KMS-11 (cell line): ENCODE measurements around the gene DCT.

Experiments
- H2AFZ ChIP-seq: fragments of 200-600 bp; sonication (generic); 2 replicates; pipeline ENCODE4 v1.6.1; 2016; ENCODE audit warnings: antibody characterized with exemption, mixed run types, low read depth
- H3K27ac ChIP-seq: fragments of 200-600 bp; sonication (generic); 2 replicates; pipeline ENCODE4 v1.6.1; 2016; ENCODE audit warnings: mild to moderate bottlenecking, mixed run types
- H3K27me3 ChIP-seq: fragments of 200-600 bp; sonication (generic); 2 replicates; pipeline ENCODE4 v1.6.1; 2017; ENCODE audit warnings: mild to moderate bottlenecking, low read depth, mixed run types, moderate library complexity; ENCODE audit not compliant: insufficient read depth
- H3K36me3 ChIP-seq: fragments of 200-600 bp; sonication (generic); 2 replicates; pipeline ENCODE4 v1.6.1; 2017; ENCODE audit warnings: mild to moderate bottlenecking, mixed run types; ENCODE audit not compliant: insufficient read depth
- H3K4me1 ChIP-seq: fragments of 200-600 bp; sonication (generic); 2 replicates; pipeline ENCODE4 v1.6.1; 2016; ENCODE audit warnings: mild to moderate bottlenecking, low read depth, mixed run types; ENCODE audit not compliant: poor library complexity, severe bottlenecking
- H3K4me2 ChIP-seq: fragments of 200-600 bp; sonication (generic); 2 replicates; pipeline ENCODE4 v1.7.0; 2016; ENCODE audit warnings: mild to moderate bottlenecking, mixed run types
- H3K4me3 ChIP-seq: fragments of 200-600 bp; sonication (generic); IDR thresholded peaks from 2 replicates; pipeline ENCODE4 v1.6.1; 2017; ENCODE audit warnings: low read depth, low read length, mixed read lengths; ENCODE audit not compliant: insufficient read depth
- H3K79me2 ChIP-seq: fragments of 200-600 bp; sonication (generic); 2 replicates; pipeline ENCODE4 v1.6.1; 2016; ENCODE audit warnings: low read depth, mixed run types; ENCODE audit not compliant: insufficient read depth
- H3K9ac ChIP-seq: fragments of 200-600 bp; sonication (generic); 2 replicates; pipeline ENCODE4 v1.6.1; 2016; ENCODE audit warnings: mild to moderate bottlenecking, mixed run types
- H4K20me1 ChIP-seq: fragments of 200-600 bp; sonication (generic); 2 replicates; pipeline ENCODE4 v1.6.1; 2016; ENCODE audit warnings: mild to moderate bottlenecking, mixed run types; ENCODE audit not compliant: insufficient read depth
- TF ChIP-seq, protein P1 (sequence below): fragments of 200-600 bp; sonication (generic); conservative IDR thresholded peaks from 2 replicates; pipeline ENCODE4 v1.6.1; 2017; ENCODE audit warnings: low read depth, mild to moderate bottlenecking, antibody characterized with exemption, low read length, moderate library complexity, mixed read lengths

DCT gene

DNA sequence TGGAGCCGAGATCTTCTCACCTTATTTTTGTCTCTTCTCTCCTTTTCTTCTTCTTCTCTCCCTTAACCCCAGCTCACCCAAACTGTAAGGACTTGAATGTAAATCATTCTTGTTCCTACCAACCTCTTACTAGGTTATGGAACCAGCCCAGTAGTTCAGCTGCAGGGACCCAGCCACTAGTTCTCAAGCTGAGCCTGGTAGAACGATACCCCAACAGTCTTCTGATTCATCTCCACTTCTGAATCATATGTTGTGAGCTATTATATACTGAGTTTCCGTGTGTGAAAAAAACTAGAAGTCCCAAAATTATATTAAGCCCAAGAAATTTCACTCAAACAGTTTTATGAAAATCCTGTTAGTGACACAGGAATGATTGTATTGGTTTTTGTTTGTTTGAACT, 67.7 kb downstream of the DCT start:
- peaks cover 21% of the 10 kb centered on the region for H3K4me1 ChIP-seq
- H3K9ac ChIP-seq, result no peak overlapping the region
- no peaks in the 10 kb centered on the region for H4K20me1 ChIP-seq
- no peak overlapping the region for H3K27ac ChIP-seq
- H3K79me2 ChIP-seq, result no peaks in the 10 kb centered on the region
- no peaks in the 10 kb centered on the region for H3K27me3 ChIP-seq
- H3K36me3 ChIP-seq, result no peaks in the 10 kb centered on the region
- no peak overlapping the region for H2AFZ ChIP-seq
- no peak overlapping the region for H3K4me2 ChIP-seq
- TF ChIP-seq, protein P1, sequence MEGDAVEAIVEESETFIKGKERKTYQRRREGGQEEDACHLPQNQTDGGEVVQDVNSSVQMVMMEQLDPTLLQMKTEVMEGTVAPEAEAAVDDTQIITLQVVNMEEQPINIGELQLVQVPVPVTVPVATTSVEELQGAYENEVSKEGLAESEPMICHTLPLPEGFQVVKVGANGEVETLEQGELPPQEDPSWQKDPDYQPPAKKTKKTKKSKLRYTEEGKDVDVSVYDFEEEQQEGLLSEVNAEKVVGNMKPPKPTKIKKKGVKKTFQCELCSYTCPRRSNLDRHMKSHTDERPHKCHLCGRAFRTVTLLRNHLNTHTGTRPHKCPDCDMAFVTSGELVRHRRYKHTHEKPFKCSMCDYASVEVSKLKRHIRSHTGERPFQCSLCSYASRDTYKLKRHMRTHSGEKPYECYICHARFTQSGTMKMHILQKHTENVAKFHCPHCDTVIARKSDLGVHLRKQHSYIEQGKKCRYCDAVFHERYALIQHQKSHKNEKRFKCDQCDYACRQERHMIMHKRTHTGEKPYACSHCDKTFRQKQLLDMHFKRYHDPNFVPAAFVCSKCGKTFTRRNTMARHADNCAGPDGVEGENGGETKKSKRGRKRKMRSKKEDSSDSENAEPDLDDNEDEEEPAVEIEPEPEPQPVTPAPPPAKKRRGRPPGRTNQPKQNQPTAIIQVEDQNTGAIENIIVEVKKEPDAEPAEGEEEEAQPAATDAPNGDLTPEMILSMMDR, result no peak
- H3K4me3 ChIP-seq, result no peak overlapping the region

DNA sequence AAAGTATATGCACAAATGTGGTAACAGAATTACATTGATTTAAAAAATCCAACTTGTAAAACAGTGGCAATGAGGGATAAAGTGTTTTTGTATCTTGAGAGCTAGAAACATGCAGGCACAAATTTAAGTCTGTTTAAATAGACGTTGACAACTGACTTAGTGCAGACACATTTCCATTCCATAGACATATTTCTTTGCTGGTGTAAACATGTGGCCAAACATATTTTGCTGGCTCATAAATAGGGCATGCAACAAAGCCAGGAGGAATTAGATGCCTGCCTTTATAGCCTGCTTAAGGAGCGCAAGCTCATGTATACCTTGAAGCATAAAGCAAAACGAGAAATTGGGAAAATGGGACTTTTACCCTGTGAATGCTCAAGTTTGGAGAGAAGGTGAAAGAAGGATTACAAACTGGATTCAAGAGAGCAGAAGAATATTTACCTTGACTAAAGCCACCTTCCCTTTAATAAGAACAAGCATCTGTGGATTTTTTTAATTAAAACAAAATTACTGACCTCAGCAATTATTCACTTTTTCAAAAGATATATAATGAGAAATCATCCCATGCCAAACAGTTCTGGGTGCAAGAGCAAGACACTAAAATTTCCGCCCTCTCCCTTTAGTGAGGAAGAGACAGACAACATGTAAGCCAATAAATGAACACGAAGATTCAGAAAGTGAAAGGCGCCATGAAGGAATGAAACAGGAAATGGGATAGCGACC, 71.0 kb downstream of the DCT start:
- TF ChIP-seq, protein P1, result no peak
- no peak overlapping the region for H3K9ac ChIP-seq
- no peaks in the 10 kb centered on the region for H4K20me1 ChIP-seq
- no peaks in the 10 kb centered on the region for H3K36me3 ChIP-seq
- no peak overlapping the region for H3K4me3 ChIP-seq
- H2AFZ ChIP-seq, result no peak overlapping the region
- H3K27me3 ChIP-seq, result no peaks in the 10 kb centered on the region
- no peaks in the 10 kb centered on the region for H3K79me2 ChIP-seq
- no peak overlapping the region for H3K4me2 ChIP-seq
- no peak overlapping the region for H3K27ac ChIP-seq
- peaks cover 12% of the 10 kb centered on the region for H3K4me1 ChIP-seq

DNA sequence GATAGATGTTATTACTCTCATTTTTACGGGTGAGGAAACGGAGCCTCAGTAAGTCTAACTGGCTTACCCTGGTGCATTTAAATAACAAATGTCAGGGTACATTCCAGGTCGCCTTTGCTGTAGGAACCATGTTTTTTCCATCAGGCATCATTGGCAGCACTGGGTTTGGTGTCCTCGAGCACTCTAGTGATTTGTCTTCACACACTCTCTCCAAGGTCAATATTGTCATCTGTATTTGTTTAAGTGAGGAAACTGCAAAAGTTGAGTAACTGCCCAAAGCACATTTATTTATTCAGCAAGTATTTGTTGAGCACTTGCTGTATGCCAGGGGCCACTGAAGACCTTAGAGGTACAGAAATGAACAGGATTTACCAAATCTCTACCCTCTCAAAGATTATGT, 78.6 kb downstream of the DCT start:
- no peak overlapping the region for H3K4me2 ChIP-seq
- H3K79me2 ChIP-seq, result no peaks in the 10 kb centered on the region
- no peak overlapping the region for H2AFZ ChIP-seq
- no peak overlapping the region for H3K27ac ChIP-seq
- H3K9ac ChIP-seq, result no peak overlapping the region
- no peaks in the 10 kb centered on the region for H3K27me3 ChIP-seq
- H3K36me3 ChIP-seq, result no peaks in the 10 kb centered on the region
- TF ChIP-seq, protein P1, result no peak
- no peaks in the 10 kb centered on the region for H4K20me1 ChIP-seq
- no peaks in the 10 kb centered on the region for H3K4me1 ChIP-seq
- H3K4me3 ChIP-seq, result no peak overlapping the region

DNA sequence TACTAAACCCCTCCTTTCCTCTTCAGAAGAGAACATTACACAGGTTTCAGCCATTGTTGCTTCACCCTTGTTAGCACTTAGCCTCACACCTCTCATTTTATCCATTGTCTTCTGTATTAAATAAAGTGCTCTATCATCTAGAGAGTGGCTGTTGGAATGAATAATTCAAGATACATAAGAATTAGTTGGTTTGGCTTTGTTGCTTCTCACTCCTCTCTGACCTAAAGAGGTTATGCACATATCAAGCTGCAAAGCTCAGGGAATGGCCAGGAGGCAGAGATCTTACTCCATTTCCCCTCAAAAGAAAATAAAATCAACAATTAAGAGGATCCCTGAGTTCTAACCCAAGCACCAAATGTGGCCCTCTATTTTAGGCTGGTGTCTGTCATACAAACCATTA, 79.7 kb downstream of the DCT start:
- Histone ChIP-seq H4K20me1 (no peaks in the 10 kb centered on the region), H3K9ac (no peak overlapping the region), H3K27me3 (no peaks in the 10 kb centered on the region), H2AFZ (no peak overlapping the region), H3K79me2 (no peaks in the 10 kb centered on the region), H3K27ac (no peak overlapping the region), H3K4me3 (no peak overlapping the region), H3K4me1 (no peaks in the 10 kb centered on the region), H3K36me3 (no peaks in the 10 kb centered on the region), H3K4me2 (no peak overlapping the region)
- TF ChIP-seq, protein P1, result no peak
